Activated naive CD8-positive, alpha-beta T cell treated with anti-CD3 and anti-CD28 coated beads, Interleukin-2, amount 10 ng/mL, durations not matched to agents 7 days and 5 days (primary cell): ENCODE results near the gene PCTP. TPM values are rescaled to one million over a fixed set of nuclear protein-coding genes. Genes with fewer than 3 reads are reported as not detected.

Experiments used
- ATAC-seq: fragments of 150-1000 bp; cut with Tn5 transposase; one replicate; pipeline ENCODE4 v1.10.0; 2021; ENCODE audit warnings: low read depth, moderate library complexity
- POLR2A ChIA-PET: fragments of 350-600 bp; sonication (Branson Sonifier 250); formaldehyde crosslinking; loops from one replicate; lab custom pipeline; 2021; ENCODE audit warnings: antibody characterized with exemption; lab: Charles Lee
- DNase-seq: peaks from one replicate; pipeline ENCODE4 v3.0.0; 2021
- H3K27ac Mint-ChIP-seq: one replicate; pipeline ENCODE4 v1.8.0; 2022; ENCODE audit warnings: mild to moderate bottlenecking, mixed read lengths
- H3K27me3 Mint-ChIP-seq: one replicate; pipeline ENCODE4 v1.8.0; 2022; ENCODE audit warnings: mild to moderate bottlenecking, moderate library complexity, mixed read lengths
- H3K36me3 Mint-ChIP-seq: one replicate; pipeline ENCODE4 v1.8.0; 2021; ENCODE audit warnings: mild to moderate bottlenecking, mixed read lengths
- H3K4me1 Mint-ChIP-seq: one replicate; pipeline ENCODE4 v1.8.0; 2021; ENCODE audit warnings: mixed read lengths
- H3K4me3 Mint-ChIP-seq: one replicate; pipeline ENCODE4 v1.8.0; 2022; ENCODE audit warnings: mild to moderate bottlenecking, moderate library complexity, mixed read lengths
- H3K9me3 Mint-ChIP-seq: one replicate; pipeline ENCODE4 v1.8.0; 2021; ENCODE audit warnings: mixed read lengths
- total RNA-seq, 2 experiments: library from RNA; stranded (reverse); gene quantifications; one replicate each; pipeline ENCODE4 v1.2.3, GENCODE V29; 2021

The PCTP gene
- total RNA-seq, 2 experiments from 2014 or later: 7.1 to 8.0 TPM

- POLR2A ChIA-PET: no interaction called here
- Mint-ChIP-seq H3K36me3 (no peaks in the 10 kb centered on the region), H3K27ac (no peak overlapping the region), H3K9me3 (no peaks in the 10 kb centered on the region), H3K4me3 (no peak overlapping the region), H3K4me1 (no peaks in the 10 kb centered on the region), H3K27me3 (peaks cover 44% of the 10 kb centered on the region)
- no peak for ATAC-seq
- DNase-seq: no peak
These were observed 29.7 kb upstream of the PCTP start for GRCh38 chr17:55720919-55721836.

- Mint-ChIP-seq H3K4me3 (no peak overlapping the region), H3K27ac (no peak overlapping the region), H3K4me1 (no peaks in the 10 kb centered on the region), H3K9me3 (no peaks in the 10 kb centered on the region), H3K27me3 (peaks cover 52% of the 10 kb centered on the region), H3K36me3 (no peaks in the 10 kb centered on the region)
- ATAC-seq: no peak
- POLR2A ChIA-PET: no interaction called here
- DNase-seq: no peak
These were observed 28.7 kb upstream of the PCTP start for GRCh38 chr17:55722016-55722736.

- Mint-ChIP-seq H3K4me1 (no peaks in the 10 kb centered on the region), H3K27me3 (peaks cover 53% of the 10 kb centered on the region), H3K9me3 (no peaks in the 10 kb centered on the region), H3K27ac (no peak within 1 kb of the TSS), H3K36me3 (no peaks in the 10 kb centered on the region), H3K4me3 (no peak within 1 kb of the TSS)
- no peak for ATAC-seq
- DNase-seq: no peak
- POLR2A ChIA-PET: no interaction called here
These were observed 27.9 kb upstream of the PCTP start, which contains the start of gene TMEM100 for GRCh38 chr17:55722742-55723487. Gene TMEM100, minus strand, starts transcription at chr17:55722864. Its CDS starts 1,794 bp downstream, at chr17:55721070.

GRCh38 chr17:55723488-55723848 is 27.4 kb upstream of the PCTP start:
- peaks cover 53% of the 10 kb centered on the region for H3K27me3 Mint-ChIP-seq
- no peaks in the 10 kb centered on the region for H3K9me3 Mint-ChIP-seq
- no peak overlapping the region for H3K4me3 Mint-ChIP-seq
- no peaks in the 10 kb centered on the region for H3K4me1 Mint-ChIP-seq
- POLR2A ChIA-PET: no interaction called here
- ATAC-seq (no peak), DNase-seq (no peak)
- H3K36me3 Mint-ChIP-seq: no peaks in the 10 kb centered on the region
- H3K27ac Mint-ChIP-seq: no peak overlapping the region

- POLR2A ChIA-PET: no interaction called here
- no peaks in the 10 kb centered on the region for H3K9me3 Mint-ChIP-seq
- H3K4me3 Mint-ChIP-seq: no peak overlapping the region
- ATAC-seq: no peak
- peaks cover 59% of the 10 kb centered on the region for H3K27me3 Mint-ChIP-seq
- no peak for DNase-seq
- no peaks in the 10 kb centered on the region for H3K36me3 Mint-ChIP-seq
- no peak overlapping the region for H3K27ac Mint-ChIP-seq
- no peaks in the 10 kb centered on the region for H3K4me1 Mint-ChIP-seq
These were observed 24.4 kb upstream of the PCTP start for GRCh38 chr17:55726440-55726839.

GRCh38 chr17:55727275-55727674 is 23.6 kb upstream of the PCTP start:
- H3K9me3 Mint-ChIP-seq: no peaks in the 10 kb centered on the region
- no peaks in the 10 kb centered on the region for H3K36me3 Mint-ChIP-seq
- H3K4me3 Mint-ChIP-seq: no peak overlapping the region
- H3K27ac Mint-ChIP-seq: no peak overlapping the region
- no peaks in the 10 kb centered on the region for H3K4me1 Mint-ChIP-seq
- peaks cover 52% of the 10 kb centered on the region for H3K27me3 Mint-ChIP-seq
- no peak for ATAC-seq
- POLR2A ChIA-PET: no interaction called here
- DNase-seq: no peak

- peaks cover 51% of the 10 kb centered on the region for H3K27me3 Mint-ChIP-seq
- H3K4me1 Mint-ChIP-seq: no peaks in the 10 kb centered on the region
- no peak overlapping the region for H3K4me3 Mint-ChIP-seq
- POLR2A ChIA-PET: no interaction called here
- no peaks in the 10 kb centered on the region for H3K36me3 Mint-ChIP-seq
- H3K9me3 Mint-ChIP-seq: no peaks in the 10 kb centered on the region
- DNase-seq (no peak), ATAC-seq (no peak)
- no peak overlapping the region for H3K27ac Mint-ChIP-seq
These were observed 22.9 kb upstream of the PCTP start for GRCh38 chr17:55727920-55728319.

- Mint-ChIP-seq H3K36me3 (no peaks in the 10 kb centered on the region), H3K27ac (no peak overlapping the region), H3K4me1 (no peaks in the 10 kb centered on the region), H3K9me3 (no peaks in the 10 kb centered on the region), H3K4me3 (no peak overlapping the region), H3K27me3 (peaks cover 46% of the 10 kb centered on the region)
- ATAC-seq: no peak
- DNase-seq: no peak
- POLR2A ChIA-PET: no interaction called here
These were observed 22.5 kb upstream of the PCTP start for GRCh38 chr17:55728361-55728760.

- ATAC-seq (no peak), DNase-seq (no peak)
- Mint-ChIP-seq H3K27ac (no peak overlapping the region), H3K27me3 (peaks cover 42% of the 10 kb centered on the region), H3K4me3 (no peak overlapping the region), H3K9me3 (no peaks in the 10 kb centered on the region), H3K4me1 (no peaks in the 10 kb centered on the region), H3K36me3 (no peaks in the 10 kb centered on the region)
- POLR2A ChIA-PET: no interaction called here
These were observed 22.0 kb upstream of the PCTP start for GRCh38 chr17:55728833-55729232.

- Mint-ChIP-seq H3K4me3 (no peak overlapping the region), H3K4me1 (peaks cover 5% of the 10 kb centered on the region), H3K27me3 (peaks cover 39% of the 10 kb centered on the region), H3K36me3 (no peaks in the 10 kb centered on the region), H3K9me3 (no peaks in the 10 kb centered on the region), H3K27ac (no peak overlapping the region)
- ATAC-seq (no peak), DNase-seq (no peak)
- POLR2A ChIA-PET: no interaction called here
These were observed 21.4 kb upstream of the PCTP start for GRCh38 chr17:55729484-55729883.

GRCh38 chr17:55730380-55730779 is 20.5 kb upstream of the PCTP start:
- Mint-ChIP-seq H3K4me3 (no peak overlapping the region), H3K4me1 (peaks cover 9% of the 10 kb centered on the region), H3K27ac (no peak overlapping the region)

GRCh38 chr17:55730808-55731207 is 20.0 kb upstream of the PCTP start:
- Mint-ChIP-seq H3K4me1 (peaks cover 9% of the 10 kb centered on the region), H3K27ac (no peak overlapping the region), H3K36me3 (no peaks in the 10 kb centered on the region), H3K9me3 (no peaks in the 10 kb centered on the region), H3K4me3 (no peak overlapping the region), H3K27me3 (peaks cover 28% of the 10 kb centered on the region)
- ATAC-seq (no peak), DNase-seq (no peak)
- POLR2A ChIA-PET: no interaction called here

More at GRCh38 chr17:55730380-55730779, 20.5 kb upstream of the PCTP start:
- H3K36me3 Mint-ChIP-seq: no peaks in the 10 kb centered on the region
- ATAC-seq (no peak), DNase-seq (no peak)
- no peaks in the 10 kb centered on the region for H3K9me3 Mint-ChIP-seq
- H3K27me3 Mint-ChIP-seq: peaks cover 32% of the 10 kb centered on the region
- POLR2A ChIA-PET: no interaction called here

- H3K27me3 Mint-ChIP-seq: peaks cover 29% of the 10 kb centered on the region
- no peaks in the 10 kb centered on the region for H3K36me3 Mint-ChIP-seq
- peaks cover 9% of the 10 kb centered on the region for H3K4me1 Mint-ChIP-seq
- no peak overlapping the region for H3K4me3 Mint-ChIP-seq
- DNase-seq: no peak
- H3K9me3 Mint-ChIP-seq: no peaks in the 10 kb centered on the region
- ATAC-seq: no peak
- POLR2A ChIA-PET: interaction anchor here (0.6 kb wide), 1 partner anchor 210 kb away, joined by 4 read pairs; no protein-coding TSS in a partner anchor
- no peak overlapping the region for H3K27ac Mint-ChIP-seq
These were observed 19.1 kb upstream of the PCTP start for GRCh38 chr17:55731586-55732250.
